ENCODE measurements around the gene LRRIQ4. TPM values are rescaled to one million over a fixed set of nuclear protein-coding genes. Genes with fewer than 3 reads are reported as not detected.

LRRIQ4 gene
- total and polyA plus RNA-seq, 4 donors: 0.09 TPM; not detected in 3

GRCh38 chr3:169864270-169864669, 51.6 kb downstream of the LRRIQ4 start:
- H3K9me3 ChIP-seq (ENCODE audit: control insufficient read depth in 4 of 4, low read length in 3 of 4): no peaks in the 10 kb centered on the region
- 61% methylated on average over 2 of the region's 2 CpGs for WGBS
- peaks cover 0 to 5% (median 1%) of the 10 kb centered on the region in 4 donors for H3K4me1 ChIP-seq (ENCODE audit: control insufficient read depth in 4 of 4, insufficient read depth in 4 of 4, low read length in 3 of 4)
- no peak for DNase-seq (ENCODE audit: low spot score)
- no peak overlapping the region for H3K9ac ChIP-seq (ENCODE audit: low read depth in 1 of 2, low read length in 2 of 2)
- no peak overlapping the region for H3K4me3 ChIP-seq (ENCODE audit: low read depth in 1 of 3, low read length in 3 of 3)
- no peaks in the 10 kb centered on the region for H3K27me3 ChIP-seq (ENCODE audit: control insufficient read depth in 4 of 4, insufficient read depth in 4 of 4, low read length in 3 of 4)
- H3K36me3 ChIP-seq (ENCODE audit: control insufficient read depth in 4 of 4, insufficient read depth in 3 of 4, low read depth in 1 of 4, low read length in 3 of 4): no peaks in the 10 kb centered on the region
- no peak overlapping the region for H3K27ac ChIP-seq (ENCODE audit: low read depth in 1 of 2, low read length in 2 of 2)
- TF ChIP-seq GABPA (IDR thresholded peaks at IDR 0.05 in 1 of 2, conservative IDR thresholded peaks at IDR 0.05 in 1 of 2) (no peak), FOXA2 (IDR thresholded peaks at IDR 0.05) (no peak), FOXA1 (IDR thresholded peaks at IDR 0.05) (no peak), TAF1 (conservative IDR thresholded peaks at IDR 0.05) (no peak), HNF4A (conservative IDR thresholded peaks at IDR 0.05) (no peak), HNF4G (IDR thresholded peaks at IDR 0.05) (no peak), MAX (IDR thresholded peaks at IDR 0.05) (no peak)
- TF ChIP-seq, protein P1, sequence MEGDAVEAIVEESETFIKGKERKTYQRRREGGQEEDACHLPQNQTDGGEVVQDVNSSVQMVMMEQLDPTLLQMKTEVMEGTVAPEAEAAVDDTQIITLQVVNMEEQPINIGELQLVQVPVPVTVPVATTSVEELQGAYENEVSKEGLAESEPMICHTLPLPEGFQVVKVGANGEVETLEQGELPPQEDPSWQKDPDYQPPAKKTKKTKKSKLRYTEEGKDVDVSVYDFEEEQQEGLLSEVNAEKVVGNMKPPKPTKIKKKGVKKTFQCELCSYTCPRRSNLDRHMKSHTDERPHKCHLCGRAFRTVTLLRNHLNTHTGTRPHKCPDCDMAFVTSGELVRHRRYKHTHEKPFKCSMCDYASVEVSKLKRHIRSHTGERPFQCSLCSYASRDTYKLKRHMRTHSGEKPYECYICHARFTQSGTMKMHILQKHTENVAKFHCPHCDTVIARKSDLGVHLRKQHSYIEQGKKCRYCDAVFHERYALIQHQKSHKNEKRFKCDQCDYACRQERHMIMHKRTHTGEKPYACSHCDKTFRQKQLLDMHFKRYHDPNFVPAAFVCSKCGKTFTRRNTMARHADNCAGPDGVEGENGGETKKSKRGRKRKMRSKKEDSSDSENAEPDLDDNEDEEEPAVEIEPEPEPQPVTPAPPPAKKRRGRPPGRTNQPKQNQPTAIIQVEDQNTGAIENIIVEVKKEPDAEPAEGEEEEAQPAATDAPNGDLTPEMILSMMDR (IDR thresholded peaks at IDR 0.05; ENCODE audit: low read depth, low read length, missing input control): no peak

GRCh38 chr3:169865176-169865767, 52.6 kb downstream of the LRRIQ4 start:
- 81% methylated on average over 12 of the region's 12 CpGs for WGBS
- no peak for TF ChIP-seq SP1 (IDR thresholded peaks at IDR 0.05)
- TF ChIP-seq HNF4A (conservative IDR thresholded peaks at IDR 0.05): no peak
- TF ChIP-seq JUND (IDR thresholded peaks at IDR 0.05): no peak
- no peak for TF ChIP-seq RXRA (IDR thresholded peaks at IDR 0.05)
- no peaks in the 10 kb centered on the region for H3K27me3 ChIP-seq (ENCODE audit: control insufficient read depth in 4 of 4, insufficient read depth in 4 of 4, low read length in 3 of 4)
- H3K36me3 ChIP-seq (ENCODE audit: control insufficient read depth in 4 of 4, insufficient read depth in 3 of 4, low read depth in 1 of 4, low read length in 3 of 4): no peaks in the 10 kb centered on the region
- H3K9me3 ChIP-seq (ENCODE audit: control insufficient read depth in 4 of 4, low read length in 3 of 4): no peaks in the 10 kb centered on the region
- DNase-seq (ENCODE audit: low spot score): no peak
- H3K4me3 ChIP-seq (ENCODE audit: low read depth in 1 of 3, low read length in 3 of 3): no peak overlapping the region
- H3K9ac ChIP-seq (ENCODE audit: low read depth in 1 of 2, low read length in 2 of 2): no peak overlapping the region
- no peak overlapping the region for H3K27ac ChIP-seq (ENCODE audit: low read depth in 1 of 2, low read length in 2 of 2)
- peaks cover 0 to 13% (median 6%) of the 10 kb centered on the region in 4 donors for H3K4me1 ChIP-seq (ENCODE audit: control insufficient read depth in 4 of 4, insufficient read depth in 4 of 4, low read length in 3 of 4)

GRCh38 chr3:169867584-169868210, 55.0 kb downstream of the LRRIQ4 start:
- Histone ChIP-seq H3K36me3 (ENCODE audit: control insufficient read depth in 4 of 4, insufficient read depth in 3 of 4, low read depth in 1 of 4, low read length in 3 of 4) (no peaks in the 10 kb centered on the region), H3K9ac (ENCODE audit: low read depth in 1 of 2, low read length in 2 of 2) (no peak overlapping the region), H3K4me3 (ENCODE audit: low read depth in 1 of 3, low read length in 3 of 3) (no peak overlapping the region), H3K4me1 (ENCODE audit: control insufficient read depth in 4 of 4, insufficient read depth in 4 of 4, low read length in 3 of 4) (peaks cover 0 to 16% (median 7%) of the 10 kb centered on the region in 4 donors), H3K27ac (ENCODE audit: low read depth in 1 of 2, low read length in 2 of 2) (no peak overlapping the region), H3K27me3 (ENCODE audit: control insufficient read depth in 4 of 4, insufficient read depth in 4 of 4, low read length in 3 of 4) (no peaks in the 10 kb centered on the region), H3K9me3 (ENCODE audit: control insufficient read depth in 4 of 4, low read length in 3 of 4) (no peaks in the 10 kb centered on the region)
- TF ChIP-seq HNF4A (conservative IDR thresholded peaks at IDR 0.05): no peak
- 95% methylated on average over 3 of the region's 3 CpGs for WGBS
- DNase-seq (ENCODE audit: low spot score): no peak

- Histone ChIP-seq H3K27me3 (ENCODE audit: control insufficient read depth in 4 of 4, insufficient read depth in 4 of 4, low read length in 3 of 4) (no peaks in the 10 kb centered on the region), H3K4me1 (ENCODE audit: control insufficient read depth in 4 of 4, insufficient read depth in 4 of 4, low read length in 3 of 4) (peaks cover 0 to 16% (median 7%) of the 10 kb centered on the region in 4 donors), H3K36me3 (ENCODE audit: control insufficient read depth in 4 of 4, insufficient read depth in 3 of 4, low read depth in 1 of 4, low read length in 3 of 4) (no peaks in the 10 kb centered on the region), H3K9me3 (ENCODE audit: control insufficient read depth in 4 of 4, low read length in 3 of 4) (no peaks in the 10 kb centered on the region), H3K27ac (ENCODE audit: low read depth in 1 of 2, low read length in 2 of 2) (no peak overlapping the region), H3K9ac (ENCODE audit: low read depth in 1 of 2, low read length in 2 of 2) (no peak overlapping the region), H3K4me3 (ENCODE audit: low read depth in 1 of 3, low read length in 3 of 3) (no peak overlapping the region)
- TF ChIP-seq SP1 (IDR thresholded peaks at IDR 0.05) (no peak), RXRA (IDR thresholded peaks at IDR 0.05) (no peak), RAD21 (IDR thresholded peaks at IDR 0.05) (no peak)
- TF ChIP-seq, protein P2, sequence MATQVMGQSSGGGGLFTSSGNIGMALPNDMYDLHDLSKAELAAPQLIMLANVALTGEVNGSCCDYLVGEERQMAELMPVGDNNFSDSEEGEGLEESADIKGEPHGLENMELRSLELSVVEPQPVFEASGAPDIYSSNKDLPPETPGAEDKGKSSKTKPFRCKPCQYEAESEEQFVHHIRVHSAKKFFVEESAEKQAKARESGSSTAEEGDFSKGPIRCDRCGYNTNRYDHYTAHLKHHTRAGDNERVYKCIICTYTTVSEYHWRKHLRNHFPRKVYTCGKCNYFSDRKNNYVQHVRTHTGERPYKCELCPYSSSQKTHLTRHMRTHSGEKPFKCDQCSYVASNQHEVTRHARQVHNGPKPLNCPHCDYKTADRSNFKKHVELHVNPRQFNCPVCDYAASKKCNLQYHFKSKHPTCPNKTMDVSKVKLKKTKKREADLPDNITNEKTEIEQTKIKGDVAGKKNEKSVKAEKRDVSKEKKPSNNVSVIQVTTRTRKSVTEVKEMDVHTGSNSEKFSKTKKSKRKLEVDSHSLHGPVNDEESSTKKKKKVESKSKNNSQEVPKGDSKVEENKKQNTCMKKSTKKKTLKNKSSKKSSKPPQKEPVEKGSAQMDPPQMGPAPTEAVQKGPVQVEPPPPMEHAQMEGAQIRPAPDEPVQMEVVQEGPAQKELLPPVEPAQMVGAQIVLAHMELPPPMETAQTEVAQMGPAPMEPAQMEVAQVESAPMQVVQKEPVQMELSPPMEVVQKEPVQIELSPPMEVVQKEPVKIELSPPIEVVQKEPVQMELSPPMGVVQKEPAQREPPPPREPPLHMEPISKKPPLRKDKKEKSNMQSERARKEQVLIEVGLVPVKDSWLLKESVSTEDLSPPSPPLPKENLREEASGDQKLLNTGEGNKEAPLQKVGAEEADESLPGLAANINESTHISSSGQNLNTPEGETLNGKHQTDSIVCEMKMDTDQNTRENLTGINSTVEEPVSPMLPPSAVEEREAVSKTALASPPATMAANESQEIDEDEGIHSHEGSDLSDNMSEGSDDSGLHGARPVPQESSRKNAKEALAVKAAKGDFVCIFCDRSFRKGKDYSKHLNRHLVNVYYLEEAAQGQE (IDR thresholded peaks at IDR 0.05): no peak
- WGBS: 87% methylated on average over 2 of the region's 2 CpGs
- DNase-seq (ENCODE audit: low spot score): no peak
Measured at GRCh38 chr3:169868369-169868768, 55.7 kb downstream of the LRRIQ4 start.

Data from liver (tissue), 9 donors.